ENCODE measurements around the gene ARF1. TPM values are rescaled to one million over a fixed set of nuclear protein-coding genes. Genes with fewer than 3 reads are reported as not detected.

Gene ARF1
- total RNA-seq, 4 donors from 2014 or later = 284 to 385 (median 362) TPM

DNA sequence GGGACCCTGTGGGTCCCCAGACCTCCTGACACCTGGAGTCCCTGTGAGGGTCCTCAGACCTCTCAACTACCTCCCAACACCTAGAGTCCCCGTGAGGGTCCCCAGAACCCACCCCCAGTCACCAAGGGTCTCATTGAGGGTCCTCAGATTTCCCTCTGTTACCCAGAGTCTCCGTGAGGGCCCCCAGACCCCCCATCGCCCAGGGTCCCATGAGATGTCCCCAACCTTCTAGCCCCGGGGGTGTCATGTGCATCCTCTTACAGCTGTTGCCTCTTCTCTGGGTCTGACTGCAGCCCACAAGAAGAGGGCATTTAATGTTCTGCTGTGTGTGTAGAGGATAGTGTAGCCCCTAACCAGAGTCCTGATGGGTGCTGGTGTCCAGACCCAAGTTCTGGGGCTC is 65.3 kb downstream of the ARF1 start:
- peak overlapping the region; percentile 27 for H3K27ac ChIP-seq
- peaks cover 87% of the 10 kb centered on the region for H3K4me1 ChIP-seq
- peak in 1 of 2 donors; percentile 58 for DNase-seq (ENCODE audit: low spot score in 2 of 2)

DNA sequence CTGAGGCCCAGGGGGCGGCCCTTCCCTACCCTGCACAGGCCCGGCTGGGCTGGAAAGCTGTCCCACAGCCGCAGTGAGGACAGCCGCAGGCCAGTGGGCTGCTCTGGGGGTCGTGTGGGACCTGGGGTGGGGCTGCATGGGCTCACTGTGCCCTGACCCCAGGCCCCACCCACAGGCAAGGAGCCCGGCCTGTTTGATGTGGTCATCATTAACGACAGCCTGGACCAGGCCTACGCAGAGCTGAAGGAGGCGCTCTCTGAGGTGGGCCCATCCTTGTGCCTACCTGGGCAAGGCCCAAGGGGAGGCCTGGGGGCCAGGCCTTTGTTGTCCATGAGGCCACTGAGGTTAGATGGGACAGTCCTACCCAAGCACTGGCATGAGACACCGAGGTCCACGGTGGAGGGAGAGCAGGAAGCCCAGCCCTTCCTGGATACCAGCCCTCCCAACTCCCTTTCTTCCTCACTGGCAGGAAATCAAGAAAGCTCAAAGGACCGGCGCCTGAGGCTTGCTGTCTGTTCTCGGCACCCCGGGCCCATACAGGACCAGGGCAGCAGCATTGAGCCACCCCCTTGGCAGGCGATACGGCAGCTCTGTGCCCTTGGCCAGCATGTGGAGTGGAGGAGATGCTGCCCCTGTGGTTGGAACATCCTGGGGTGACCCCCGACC is 65.8 kb downstream of the ARF1 start:
- DNase-seq (ENCODE audit: low spot score in 2 of 2) = peak in 1 of 2 donors; percentile 67
- Histone ChIP-seq H3K27ac (peak overlapping the region; percentile 73), H3K27me3 (no peaks in the 10 kb centered on the region), H3K4me3 (no peak overlapping the region), H3K9me3 (no peaks in the 10 kb centered on the region), H3K4me1 (peaks cover 81% of the 10 kb centered on the region), H3K36me3 (peaks cover 40% of the 10 kb centered on the region)
- TF ChIP-seq CTCF (IDR thresholded peaks at IDR 0.05) (no peak), EP300 (IDR thresholded peaks at IDR 0.05) (no peak), POLR2A (IDR thresholded peaks at IDR 0.05) (no peak), POLR2AphosphoS5 (IDR thresholded peaks at IDR 0.05) (no peak)
- WGBS = 34% methylated on average over 5 of the region's 18 CpGs

More for the DNA sequence above, 65.3 kb downstream of the ARF1 start:
- peaks cover 40% of the 10 kb centered on the region for H3K36me3 ChIP-seq
- no peaks in the 10 kb centered on the region for H3K9me3 ChIP-seq
- 90% methylated on average over 2 of the region's 4 CpGs for WGBS
- no peak overlapping the region for H3K4me3 ChIP-seq
- TF ChIP-seq EP300 (IDR thresholded peaks at IDR 0.05) = no peak
- TF ChIP-seq CTCF (IDR thresholded peaks at IDR 0.05) = no peak
- TF ChIP-seq POLR2A (IDR thresholded peaks at IDR 0.05) = no peak
- TF ChIP-seq POLR2AphosphoS5 (IDR thresholded peaks at IDR 0.05) = no peak
- no peaks in the 10 kb centered on the region for H3K27me3 ChIP-seq

Other genes starting within 250 kb of the ARF1 start
- 1 to 10 TPM in 2 of 4 donors, under 1 TPM in 2; 0.85 to 2.6 (median 1.1) TPM for gene WNT9A, start 134.8 kb upstream of the ARF1 start, total RNA-seq
- 1 to 10 TPM; 2.8 to 6.3 (median 3.8) TPM for gene WNT3A, start 75.7 kb upstream of the ARF1 start, total RNA-seq
- gene C1orf35, start 20.6 kb downstream of the ARF1 start, total RNA-seq = 10 to 100 TPM; 10.6 to 32.3 (median 17.1) TPM
- gene MRPL55, start 26.6 kb downstream of the ARF1 start, total RNA-seq = 100 to 1,000 TPM in 3 of 4 donors, 10 to 100 TPM in 1; 99.3 to 161 (median 119) TPM
- gene GUK1, start 57.6 kb downstream of the ARF1 start, total RNA-seq = 100 to 1,000 TPM; 384 to 510 (median 421) TPM
- 1 to 10 TPM; 2.5 to 3.6 (median 3.0) TPM for gene GJC2, start 67.2 kb downstream of the ARF1 start, total RNA-seq
- 10 to 100 TPM in 2 of 4 donors, 1 to 10 TPM in 2; 9.2 to 22.4 (median 12.4) TPM for gene IBA57, start 83.1 kb downstream of the ARF1 start, total RNA-seq
- 10 to 100 TPM; 15.0 to 46.6 (median 34.4) TPM for gene OBSCN, start 125.3 kb downstream of the ARF1 start, total RNA-seq

All from suprapubic skin (tissue), 4 donors.